Activated CD4-positive, CD25-positive, alpha-beta regulatory T cell (primary cell): ENCODE measurements around the gene STBD1.
"Not testable (repeated sequence)": the region's sequence is repeated elsewhere in the genome, so short reads cannot be mapped to it uniquely, and the experiment has no call there.

Experiments used
- DNase-seq, 4 experiments: peaks; one replicate each; lab custom pipeline; 2025; lab: John Stamatoyannopoulos, UW

STBD1 gene

GRCh38 chr4:76305971-76306881 is at the start of gene STBD1:
Gene STBD1, plus strand, starts transcription at chr4:76306733. Its CDS starts 37 bp downstream, at chr4:76306770.
- DNase-seq = peak in 1 of 4 experiments; percentile 5

- DNase-seq = no peak
Observed at GRCh38 chr4:76256968-76257367, 49.6 kb upstream of the STBD1 start.

DNA sequence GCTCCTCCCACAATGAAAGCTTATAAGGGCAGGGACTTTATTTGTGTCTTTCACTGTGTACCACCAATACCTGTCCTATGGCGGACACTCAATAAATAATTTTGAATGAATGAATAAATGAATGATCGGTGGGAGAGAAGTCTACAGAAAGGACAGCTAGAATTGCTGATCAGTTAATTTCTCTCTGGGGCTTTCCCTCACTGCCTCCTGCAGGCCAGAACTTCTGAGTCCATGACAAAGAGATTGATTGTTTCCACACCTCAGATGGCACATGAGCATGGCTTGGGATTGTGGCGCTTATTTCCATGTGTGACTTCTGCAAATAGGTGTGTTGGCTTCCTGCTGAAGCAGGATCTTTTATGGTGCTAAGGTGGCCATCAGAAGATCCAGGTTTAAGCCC is 48.7 kb upstream of the STBD1 start:
- no peak for DNase-seq

- no peak for DNase-seq
Observed at GRCh38 chr4:76260571-76260970, 46.0 kb upstream of the STBD1 start.

- no peak for DNase-seq
Observed at GRCh38 chr4:76265631-76266218, 40.8 kb upstream of the STBD1 start.

- DNase-seq = no peak
Observed at GRCh38 chr4:76266627-76267026, 39.9 kb upstream of the STBD1 start.

- no peak for DNase-seq
Observed at GRCh38 chr4:76267811-76268210, 38.7 kb upstream of the STBD1 start.

DNA sequence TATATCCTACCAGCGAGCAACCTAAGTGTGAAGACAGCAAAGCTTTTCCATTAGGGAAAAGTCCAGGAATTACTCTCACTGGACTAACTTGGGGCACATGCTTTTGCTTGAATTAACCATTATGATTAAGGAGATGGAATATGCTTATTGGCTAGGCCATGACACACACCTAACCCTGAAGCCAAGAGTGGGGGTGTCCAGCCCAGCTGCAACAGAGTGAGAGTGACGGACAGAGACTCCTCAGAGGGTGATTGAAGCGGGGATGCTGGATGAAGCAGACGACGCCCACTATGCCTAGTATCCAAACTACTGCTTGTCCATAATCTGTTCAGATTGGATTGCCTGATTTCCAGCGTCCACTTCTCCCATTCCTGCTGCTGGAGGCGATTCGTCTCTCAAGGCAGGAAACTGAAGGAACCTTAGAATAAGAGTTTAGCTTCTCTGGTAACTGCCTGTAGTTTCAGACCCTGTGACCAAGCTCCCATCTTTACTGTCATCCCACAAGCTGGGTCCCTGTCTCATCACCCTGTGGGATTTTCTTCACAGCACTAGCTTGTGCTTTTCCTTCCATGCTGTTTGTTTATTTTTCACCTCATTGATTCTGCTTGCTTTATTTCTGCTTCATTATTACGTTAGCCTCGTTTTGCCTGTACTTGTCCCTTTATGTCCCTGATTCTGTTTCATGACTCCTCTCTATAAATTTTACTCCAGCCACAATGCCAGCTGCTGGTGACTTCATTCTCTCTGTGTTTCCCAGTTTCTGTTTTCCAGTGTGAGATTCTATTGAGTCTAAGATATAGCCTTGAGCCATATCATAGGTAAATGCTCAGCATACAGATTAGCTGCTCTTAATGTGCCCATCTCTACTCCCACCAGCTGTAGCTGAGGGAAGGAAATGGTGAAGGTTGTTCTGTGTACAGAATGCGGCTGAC is 36.0 kb upstream of the STBD1 start:
- no peak for DNase-seq

DNA sequence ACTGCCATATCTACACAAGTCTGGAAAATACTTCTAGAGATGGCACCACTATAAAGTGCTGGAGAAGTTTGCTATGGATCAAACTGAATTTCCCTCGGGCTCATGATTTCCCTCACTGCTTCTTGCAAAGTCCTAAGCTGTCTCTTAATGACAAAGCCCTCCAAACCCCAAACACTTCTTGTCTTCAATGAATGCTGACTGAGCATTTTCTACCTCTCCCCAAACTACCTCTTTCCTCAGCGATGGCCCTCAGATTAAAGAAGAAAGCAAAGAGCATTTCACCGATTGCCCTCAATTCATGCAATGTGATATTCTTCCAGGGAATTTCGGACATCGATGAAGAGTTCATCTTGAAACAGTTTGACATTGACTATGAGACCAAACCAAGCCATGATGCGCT is 35.3 kb upstream of the STBD1 start:
- no peak for DNase-seq

- no peak for DNase-seq
Observed at GRCh38 chr4:76272073-76272472, 34.5 kb upstream of the STBD1 start.

- DNase-seq = no peak
Observed at GRCh38 chr4:76272582-76272981, 34.0 kb upstream of the STBD1 start.

DNA sequence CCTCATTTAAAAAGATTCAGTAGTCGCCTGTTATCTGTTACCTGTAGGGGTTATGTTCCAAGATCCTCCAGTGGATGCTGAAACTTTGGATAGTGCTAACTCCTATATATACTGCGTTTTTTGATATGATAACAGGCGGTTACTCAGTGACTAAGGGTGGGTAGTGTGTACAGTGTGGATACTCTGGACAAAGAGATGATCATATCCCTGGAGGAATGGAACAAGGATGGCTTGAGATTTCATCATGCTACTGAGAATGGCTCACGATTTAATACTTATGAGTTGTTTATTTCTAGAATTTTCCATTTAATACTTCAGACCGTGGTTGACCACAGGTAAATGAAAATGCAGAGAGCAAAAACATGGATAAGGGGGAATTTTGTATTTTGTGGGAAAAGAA is 33.5 kb upstream of the STBD1 start:
- no peak for DNase-seq

DNA sequence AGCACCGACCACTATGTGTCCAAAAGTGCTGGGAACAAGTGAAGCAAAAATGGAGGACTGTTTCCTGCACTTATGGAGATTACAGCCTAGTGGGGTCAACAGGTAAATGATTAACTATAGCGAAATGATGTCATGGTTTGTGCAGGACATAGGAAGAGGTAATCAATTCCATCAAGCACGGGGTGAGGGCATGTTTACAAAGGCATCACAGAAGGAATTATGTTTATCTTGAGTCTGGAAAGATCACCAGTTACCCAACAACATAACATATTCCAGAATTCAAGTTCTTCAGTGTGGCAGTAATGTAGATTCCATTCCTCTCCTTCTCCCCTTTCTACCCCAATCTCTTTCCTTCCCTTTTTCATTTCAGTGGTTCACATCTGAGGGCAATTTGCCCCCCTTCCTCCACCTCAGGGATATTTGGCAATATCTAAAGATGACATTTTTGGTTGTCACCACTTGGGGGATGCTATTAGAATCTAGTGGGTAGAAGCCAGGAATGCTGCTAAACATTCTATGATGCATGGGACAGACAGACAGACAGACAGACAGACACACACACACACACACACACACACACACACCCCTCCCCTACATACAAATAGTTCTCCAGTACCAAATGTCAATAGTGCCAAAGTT is 30.9 kb upstream of the STBD1 start:
- no peak for DNase-seq

DNA sequence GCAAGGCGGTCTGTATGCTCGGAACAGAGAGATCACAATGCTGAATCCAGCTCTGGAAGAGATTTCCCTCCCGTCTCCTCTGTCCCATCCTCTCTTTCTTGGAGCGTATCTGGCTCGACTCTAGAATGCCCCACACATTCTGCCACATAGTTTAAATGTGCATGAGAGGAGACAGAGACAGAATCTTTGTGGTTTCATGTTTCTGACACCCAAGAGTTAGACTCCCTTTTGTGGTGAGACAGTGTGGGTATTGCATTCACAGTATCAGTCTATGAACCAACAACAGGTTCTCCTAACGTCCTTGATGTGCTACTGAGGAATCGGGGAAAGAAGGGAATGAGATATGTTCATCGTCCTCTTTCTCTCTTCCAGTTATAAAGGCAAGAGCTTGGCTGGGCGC is 29.7 kb upstream of the STBD1 start:
- DNase-seq = no peak

DNA sequence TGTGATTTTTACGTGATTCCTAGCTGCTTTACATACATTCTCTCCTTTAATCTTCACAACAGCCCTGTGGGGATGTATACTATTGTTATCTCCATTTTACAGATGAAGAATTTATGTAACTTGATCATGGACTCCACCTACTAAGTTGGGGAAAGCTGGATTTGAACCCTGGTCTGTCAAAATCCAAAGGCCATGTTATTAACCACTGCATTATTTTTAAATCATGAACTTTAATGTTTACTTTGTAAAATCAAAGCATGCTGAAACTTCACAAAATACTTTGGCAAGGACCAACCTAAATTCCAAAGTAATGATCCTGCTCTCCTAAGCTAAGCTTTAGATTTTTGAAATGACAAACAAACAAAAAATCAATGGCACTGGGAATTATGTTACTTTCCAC is 28.9 kb upstream of the STBD1 start:
- DNase-seq = no peak

DNA sequence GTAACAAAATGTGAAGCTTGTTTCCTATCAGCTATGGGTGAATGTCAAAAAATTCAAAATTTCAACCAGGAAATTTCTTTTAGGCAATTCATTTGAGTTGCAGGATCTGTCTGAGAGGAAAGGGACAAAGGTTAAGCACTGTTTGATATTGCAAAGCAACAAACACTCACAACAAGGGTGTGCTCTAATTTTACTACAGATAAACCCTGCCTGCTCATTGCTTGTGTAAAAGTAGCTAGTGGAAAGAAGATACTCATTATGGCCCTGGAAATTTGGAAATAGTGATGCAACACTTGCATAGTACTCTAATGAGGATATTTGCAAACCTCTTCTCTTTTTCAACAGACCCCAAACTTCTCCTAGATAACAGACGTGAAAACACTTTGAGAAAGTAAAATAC is 27.9 kb upstream of the STBD1 start:
- DNase-seq = no peak

- DNase-seq = no peak
Observed at GRCh38 chr4:76279462-76279861, 27.1 kb upstream of the STBD1 start.

DNA sequence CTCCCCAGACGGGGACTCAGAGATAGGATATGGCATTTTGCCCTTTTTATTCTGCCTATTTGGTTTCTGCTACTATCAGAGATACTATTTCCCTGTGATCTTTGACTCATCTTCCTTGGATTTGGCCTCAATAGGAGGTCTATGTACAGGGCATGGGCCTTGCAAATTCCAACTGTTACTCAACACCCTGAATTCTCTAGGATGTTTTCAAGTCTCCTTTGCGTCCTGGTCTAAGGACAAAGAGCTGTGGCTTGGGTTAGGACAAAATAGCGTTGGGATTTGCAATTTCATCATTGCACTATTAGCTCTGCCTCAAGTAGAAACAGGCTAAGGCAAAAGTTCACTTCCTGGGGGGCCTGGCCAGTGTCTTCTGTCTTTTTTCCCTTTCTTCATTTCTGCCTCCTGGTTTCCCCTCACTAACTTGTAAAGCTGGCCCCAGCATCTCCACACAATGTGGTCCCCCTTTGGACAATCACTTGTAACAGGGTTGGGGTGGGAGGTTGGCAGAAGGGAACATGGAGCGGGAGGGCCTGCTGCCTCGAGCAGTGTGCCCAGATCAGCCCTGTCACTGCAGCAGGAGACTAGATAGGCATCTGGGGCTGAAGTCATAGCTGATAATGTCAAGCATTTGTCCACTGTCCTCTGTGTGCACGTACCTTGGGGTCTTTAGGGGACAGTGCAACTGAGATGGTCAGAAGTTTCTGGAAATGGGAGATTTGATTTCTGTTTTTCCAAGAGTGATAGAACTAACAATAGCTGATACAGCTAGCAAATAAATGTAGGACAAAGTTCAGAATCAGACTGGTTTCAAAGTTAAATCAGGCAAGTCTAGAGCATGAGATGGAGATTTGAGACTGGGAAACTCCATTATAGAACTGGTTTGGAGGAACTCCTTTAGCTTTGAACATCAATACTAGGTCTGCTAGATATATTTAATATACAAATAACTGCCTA is 25.8 kb upstream of the STBD1 start:
- no peak for DNase-seq

DNA sequence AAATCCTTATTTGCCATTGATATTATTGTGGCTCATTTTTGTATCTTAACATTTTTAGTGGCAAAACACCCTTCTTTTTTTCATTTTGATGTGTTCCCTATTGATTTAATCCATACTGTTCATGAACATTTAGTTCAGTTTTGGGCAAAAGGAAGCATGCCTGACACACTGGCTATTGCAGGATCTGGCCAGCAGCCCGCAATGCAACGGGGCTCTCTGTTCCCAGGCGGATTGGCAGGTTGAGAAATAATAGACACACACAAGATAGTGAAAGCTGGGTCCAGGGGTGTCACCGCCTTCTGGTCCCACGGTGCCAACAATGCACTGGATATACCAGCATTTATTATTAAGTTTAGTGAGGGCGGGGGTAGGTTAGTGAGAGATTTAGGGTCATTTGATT is 24.9 kb upstream of the STBD1 start:
- DNase-seq = not testable (repeated sequence)

DNA sequence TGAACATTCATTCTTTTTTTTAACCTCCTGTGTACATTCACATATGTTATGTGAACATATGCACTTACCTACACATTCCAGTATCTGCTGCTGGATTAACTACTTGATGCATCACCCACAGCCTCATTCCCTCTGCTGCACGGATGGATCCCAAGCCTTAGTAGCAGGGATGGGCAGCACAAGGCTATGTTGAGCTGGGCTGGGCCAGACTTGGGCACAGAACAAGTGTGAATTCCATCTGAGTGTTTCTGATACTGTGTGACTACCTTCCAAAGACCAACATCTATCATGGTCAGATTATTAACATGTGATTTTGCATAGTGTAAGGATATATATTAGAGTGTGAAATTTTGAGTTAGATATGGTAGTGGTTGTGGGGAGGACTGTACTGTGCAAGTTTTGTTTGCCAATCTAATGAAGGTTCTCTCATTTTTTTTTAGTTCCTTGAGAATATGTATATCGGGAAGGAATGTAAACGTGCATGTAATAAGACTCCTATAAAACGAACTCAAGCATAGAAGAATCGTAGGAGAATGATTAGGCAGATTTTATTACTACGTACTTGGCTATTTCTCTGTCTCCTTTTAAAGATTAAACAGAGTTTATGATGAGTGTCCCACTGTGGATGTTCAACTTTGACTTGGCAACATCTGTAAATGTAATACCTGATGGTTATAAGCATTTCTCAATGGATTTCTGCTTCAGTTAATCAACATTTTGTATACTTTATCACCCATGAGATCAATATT is 23.4 kb upstream of the STBD1 start:
- no peak for DNase-seq
